H9 (cell line): ENCODE results near the gene CNBD2. TPM values are rescaled to one million over a fixed set of nuclear protein-coding genes. Genes with fewer than 3 reads are reported as not detected.

ENCODE experiments used
- DNase-seq: peaks from one replicate; pipeline ENCODE4 v3.0.0-alpha.2; 2017
- H2AFZ ChIP-seq: one replicate; pipeline ENCODE4 v1.6.1; 2013; ENCODE audit warnings: mild to moderate bottlenecking, low read length, control low read depth, moderate library complexity
- H2AK5ac ChIP-seq: 2 replicates; pipeline ENCODE4 v1.6.1; 2013; ENCODE audit warnings: low read length, control low read depth, mixed read lengths; ENCODE audit not compliant: insufficient read length
- H2BK120ac ChIP-seq: one replicate; pipeline ENCODE4 v1.6.1; 2013; ENCODE audit warnings: low read depth, mild to moderate bottlenecking, low read length, control low read depth, inconsistent platforms; ENCODE audit not compliant: poor library complexity, severe bottlenecking
- H2BK12ac ChIP-seq: 2 replicates; pipeline ENCODE4 v1.6.1; 2013; ENCODE audit warnings: low read length, control low read depth, mixed read lengths, low read depth; ENCODE audit not compliant: insufficient read length
- H2BK15ac ChIP-seq: 2 replicates; pipeline ENCODE4 v1.6.1; 2013; ENCODE audit warnings: low read depth, low read length, control low read depth
- H2BK20ac ChIP-seq: one replicate; pipeline ENCODE4 v1.6.1; 2013; ENCODE audit warnings: low read depth, mild to moderate bottlenecking, low read length, control low read depth, inconsistent platforms; ENCODE audit not compliant: poor library complexity, severe bottlenecking
- H2BK5ac ChIP-seq: 2 replicates; pipeline ENCODE4 v1.6.1; 2013; ENCODE audit warnings: low read length, control low read depth, mixed read lengths; ENCODE audit not compliant: insufficient read length
- H3K14ac ChIP-seq: 2 replicates; pipeline ENCODE4 v1.6.1; 2013; ENCODE audit warnings: low read length, control low read depth; ENCODE audit not compliant: insufficient read depth
- H3K18ac ChIP-seq: 2 replicates; pipeline ENCODE4 v1.6.1; 2013; ENCODE audit warnings: low read depth, mild to moderate bottlenecking, mixed read lengths, low read length, control low read depth; ENCODE audit not compliant: insufficient read length
- H3K23ac ChIP-seq: 2 replicates; pipeline ENCODE4 v1.6.1; 2013; ENCODE audit warnings: low read length, control low read depth, mixed read lengths, low read depth; ENCODE audit not compliant: insufficient read length
- H3K23me2 ChIP-seq: 2 replicates; pipeline ENCODE4 v1.6.1; 2013; ENCODE audit warnings: low read depth, mild to moderate bottlenecking, mixed read lengths, low read length, control low read depth; ENCODE audit not compliant: insufficient read length, poor library complexity, severe bottlenecking
- H3K27ac ChIP-seq: 2 replicates; pipeline ENCODE4 v1.5.1; 2013; ENCODE audit warnings: low read length, control low read depth, mixed read lengths, low read depth; ENCODE audit not compliant: insufficient read length
- H3K27me3 ChIP-seq: 2 replicates; pipeline ENCODE4 v1.6.1; 2013; ENCODE audit warnings: low read length, control low read depth, inconsistent platforms; ENCODE audit not compliant: insufficient read depth
- H3K4ac ChIP-seq: 2 replicates; pipeline ENCODE4 v1.6.1; 2013; ENCODE audit warnings: low read depth, mild to moderate bottlenecking, control low read depth, inconsistent platforms, low read length, moderate library complexity
- H3K4me1 ChIP-seq: 2 replicates; pipeline ENCODE4 v1.6.1; 2013; ENCODE audit warnings: low read length, control low read depth, inconsistent platforms; ENCODE audit not compliant: insufficient read depth
- H3K4me2 ChIP-seq: 2 replicates; pipeline ENCODE4 v1.6.1; 2013; ENCODE audit warnings: low read length, control low read depth, mixed read lengths; ENCODE audit not compliant: insufficient read length, insufficient read depth
- H3K56ac ChIP-seq: 2 replicates; pipeline ENCODE4 v1.6.1; 2013; ENCODE audit warnings: low read depth, mild to moderate bottlenecking, mixed read lengths, low read length, control low read depth; ENCODE audit not compliant: insufficient read length
- H3K79me1 ChIP-seq: 2 replicates; pipeline ENCODE4 v1.6.1; 2013; ENCODE audit warnings: low read depth, mild to moderate bottlenecking, moderate library complexity, low read length, control low read depth, inconsistent platforms; ENCODE audit not compliant: insufficient read depth, poor library complexity, severe bottlenecking
- H3K79me2 ChIP-seq: 2 replicates; pipeline ENCODE4 v1.6.1; 2013; ENCODE audit warnings: low read length, control low read depth, inconsistent platforms; ENCODE audit not compliant: insufficient read depth
- H3K9ac ChIP-seq: 2 replicates; pipeline ENCODE4 v1.6.1; 2013; ENCODE audit warnings: low read length, control low read depth, mixed read lengths; ENCODE audit not compliant: insufficient read length; ENCODE audit errors: extremely low read depth
- H3K9me3 ChIP-seq: one replicate; pipeline ENCODE4 v1.6.1; 2013; ENCODE audit warnings: low read depth, low read length, inconsistent platforms; ENCODE audit not compliant: control insufficient read depth
- H3T11ph ChIP-seq: one replicate; pipeline ENCODE4 v1.6.1; 2013; ENCODE audit warnings: mild to moderate bottlenecking, low read length, control low read depth, inconsistent platforms
- H4K20me1 ChIP-seq: one replicate; pipeline ENCODE4 v1.6.1; 2013; ENCODE audit not compliant: control insufficient read depth, insufficient read length, insufficient read depth
- H4K5ac ChIP-seq: 2 replicates; pipeline ENCODE4 v1.6.1; 2013; ENCODE audit warnings: low read depth, mild to moderate bottlenecking, mixed read lengths, low read length, control low read depth; ENCODE audit not compliant: insufficient read length
- H4K8ac ChIP-seq: replicated peaks from 2 replicates; pipeline ENCODE4 v1.6.1; 2013; ENCODE audit warnings: low read length, control low read depth, mixed read lengths, low read depth; ENCODE audit not compliant: insufficient read length
- H4K91ac ChIP-seq: 2 replicates; pipeline ENCODE4 v1.6.1; 2013; ENCODE audit warnings: low read depth, mild to moderate bottlenecking, moderate library complexity, mixed read lengths, low read length, control low read depth; ENCODE audit not compliant: insufficient read length
- H3K27ac Mint-ChIP-seq, 3 experiments: 2 replicates in 2 of 3; 3 replicates in 1 of 3; pipeline ENCODE4 v1.8.0; 2020 to 2021; ENCODE audit warnings: mixed read lengths in 3 of 3, mild to moderate bottlenecking in 1 of 3, moderate library complexity in 1 of 3
- H3K27me3 Mint-ChIP-seq: 2 replicates; pipeline ENCODE4 v1.8.0; 2021; ENCODE audit warnings: low read depth, mild to moderate bottlenecking, moderate library complexity, mixed read lengths
- H3K36me3 Mint-ChIP-seq, 3 experiments: 2 replicates in 2 of 3; 3 replicates in 1 of 3; pipeline ENCODE4 v1.8.0; 2020 to 2021; ENCODE audit warnings: low read depth in 3 of 3, mixed read lengths in 3 of 3; ENCODE audit not compliant: insufficient read depth in 1 of 3
- H3K4me1 Mint-ChIP-seq, 2 experiments: 2 replicates each; pipeline ENCODE4 v1.8.0; 2020; ENCODE audit warnings: mixed read lengths in 2 of 2
- H3K4me3 Mint-ChIP-seq, 2 experiments: 2 replicates in 1 of 2; 3 replicates in 1 of 2; pipeline ENCODE4 v1.8.0; 2020 to 2021; ENCODE audit warnings: mild to moderate bottlenecking in 2 of 2, mixed read lengths in 2 of 2, moderate library complexity in 1 of 2
- H3K9me3 Mint-ChIP-seq, 2 experiments: 2 replicates in 1 of 2; 3 replicates in 1 of 2; pipeline ENCODE4 v1.8.0; 2020; ENCODE audit warnings: mild to moderate bottlenecking in 2 of 2, mixed read lengths in 2 of 2, moderate library complexity in 1 of 2
- CTCF ChIP-seq: fragments of 200-600 bp; sonication (generic); conservative IDR thresholded peaks from 3 replicates; pipeline ENCODE4 v1.8.0; 2021; ENCODE audit warnings: antibody characterized with exemption, mild to moderate bottlenecking
- WGBS: extraction: QIAGEN DNeasy Blood & Tissue Kit; methylation state at CpG from one replicate; pipeline ENCODE4 v1.1.7; 2013; ENCODE audit warnings: missing lambda C conversion rate, low lambda C conversion rate, mixed read lengths; ENCODE audit not compliant: insufficient read length; ENCODE audit errors: extremely low coverage; 5-methylcytosine and 5-hydroxymethylcytosine counted together
- total RNA-seq: library from RNA; stranded (reverse); gene quantifications from 2 replicates; pipeline ENCODE4 v1.2.1, GENCODE V29; 2021

CNBD2 gene
- total RNA-seq, 1 experiment from 2014 or later = 3.1 TPM

GRCh38 chr20:35988910-35989463 lies 20.6 kb downstream of the CNBD2 start:
- H4K20me1 ChIP-seq = no peaks in the 10 kb centered on the region
- H2AFZ ChIP-seq = no peak overlapping the region
- no peak overlapping the region for H3K4ac ChIP-seq
- no peak overlapping the region for H2BK12ac ChIP-seq
- peaks cover 12% of the 10 kb centered on the region for H3K27me3 Mint-ChIP-seq
- H3K79me1 ChIP-seq = no peaks in the 10 kb centered on the region
- no peak for DNase-seq
- no peak overlapping the region for H3K27ac Mint-ChIP-seq
- peaks cover 4 to 10% of the 10 kb centered on the region in 2 experiments for H3K4me1 Mint-ChIP-seq
- H3K14ac ChIP-seq = no peak overlapping the region
- no peak overlapping the region for H4K8ac ChIP-seq
- H3K18ac ChIP-seq = no peak overlapping the region
- no peak overlapping the region for H2BK15ac ChIP-seq
- H4K91ac ChIP-seq = no peak overlapping the region
- no peak overlapping the region for H3T11ph ChIP-seq
- H3K27me3 ChIP-seq = no peaks in the 10 kb centered on the region
- H3K23ac ChIP-seq = no peak overlapping the region
- no peaks in the 10 kb centered on the region for H3K9me3 ChIP-seq
- H3K23me2 ChIP-seq = no peaks in the 10 kb centered on the region
- no peak for TF ChIP-seq CTCF
- H3K9me3 Mint-ChIP-seq = no peaks in the 10 kb centered on the region
- H3K4me2 ChIP-seq = no peak overlapping the region
- no peaks in the 10 kb centered on the region for H3K79me2 ChIP-seq
- no peak overlapping the region for H3K9ac ChIP-seq
- no peak overlapping the region for H3K27ac ChIP-seq
- no peak overlapping the region for H3K56ac ChIP-seq
- no peak overlapping the region for H2BK120ac ChIP-seq
- no CpG with 5 or more reads among the region's 2 CpGs for WGBS
- H3K36me3 Mint-ChIP-seq = no peaks in the 10 kb centered on the region
- no peak overlapping the region for H3K4me3 Mint-ChIP-seq
- H2BK20ac ChIP-seq = no peak overlapping the region
- no peak overlapping the region for H2BK5ac ChIP-seq
- no peak overlapping the region for H4K5ac ChIP-seq
- no peaks in the 10 kb centered on the region for H3K4me1 ChIP-seq
- no peak overlapping the region for H2AK5ac ChIP-seq
